Neuronal stem cell (in vitro differentiated cells): Measurements from ENCODE around the gene MDM1.

Source experiments
- DNase-seq: peaks from one replicate; pipeline ENCODE4 v3.0.0-alpha.2; 2013; ENCODE audit warnings: low spot score
- H2AFZ ChIP-seq: one replicate; pipeline ENCODE4 v1.6.1; 2013; ENCODE audit warnings: mild to moderate bottlenecking, low read length, inconsistent platforms
- H2AK5ac ChIP-seq: 2 replicates; pipeline ENCODE4 v1.6.1; 2013; ENCODE audit warnings: low read depth, mild to moderate bottlenecking, inconsistent platforms, low read length, moderate library complexity, mixed read lengths
- H2BK120ac ChIP-seq: 2 replicates; pipeline ENCODE4 v1.6.1; 2013; ENCODE audit warnings: low read depth, mild to moderate bottlenecking, inconsistent platforms, low read length, moderate library complexity, mixed read lengths
- H2BK12ac ChIP-seq: one replicate; pipeline ENCODE4 v1.6.1; 2013; ENCODE audit warnings: low read length, inconsistent platforms
- H2BK15ac ChIP-seq: 2 replicates; pipeline ENCODE4 v1.6.1; 2013; ENCODE audit warnings: mild to moderate bottlenecking, low read length, inconsistent platforms, mixed read lengths
- H2BK5ac ChIP-seq: one replicate; pipeline ENCODE4 v1.6.1; 2013; ENCODE audit warnings: inconsistent platforms, mild to moderate bottlenecking, low read length, moderate library complexity
- H3K14ac ChIP-seq: one replicate; pipeline ENCODE4 v1.6.1; 2013; ENCODE audit warnings: low read length, inconsistent platforms
- H3K18ac ChIP-seq: 2 replicates; pipeline ENCODE4 v1.6.1; 2013; ENCODE audit warnings: low read length, inconsistent platforms
- H3K23ac ChIP-seq: 2 replicates; pipeline ENCODE4 v1.6.1; 2013; ENCODE audit warnings: low read depth, mild to moderate bottlenecking, mixed read lengths, low read length, inconsistent platforms; ENCODE audit not compliant: poor library complexity
- H3K27ac ChIP-seq: replicated peaks from 3 replicates; pipeline ENCODE4 v1.5.1; 2013; ENCODE audit warnings: low read length, inconsistent platforms
- H3K27me3 ChIP-seq, 3 experiments: 2 replicates each; pipeline ENCODE4 v1.6.1; 2013; ENCODE audit warnings: low read length in 3 of 3, mild to moderate bottlenecking in 2 of 3, inconsistent platforms in 1 of 3, low read depth in 1 of 3, mixed read lengths in 1 of 3, moderate library complexity in 1 of 3; ENCODE audit not compliant: control insufficient read depth in 3 of 3, insufficient read depth in 3 of 3
- H3K36me3 ChIP-seq, 2 donors: replicated peaks in 1 of 2; 2 replicates each; pipeline ENCODE4 v1.6.1; 2013; ENCODE audit warnings: low read length in 2 of 2; ENCODE audit not compliant: control insufficient read depth in 2 of 2, insufficient read depth in 2 of 2
- H3K4ac ChIP-seq: 2 replicates; pipeline ENCODE4 v1.6.1; 2013; ENCODE audit warnings: inconsistent platforms, mild to moderate bottlenecking, low read length, moderate library complexity
- H3K4me1 ChIP-seq, 2 donors: 1 replicate in 1 of 2; 2 replicates in 1 of 2; pipeline ENCODE4 v1.6.1; 2013; ENCODE audit warnings: low read length in 2 of 2, low read depth in 1 of 2; ENCODE audit not compliant: control insufficient read depth in 2 of 2, insufficient read depth in 1 of 2
- H3K4me2 ChIP-seq: one replicate; pipeline ENCODE4 v1.6.1; 2013; ENCODE audit warnings: mild to moderate bottlenecking, low read length, inconsistent platforms; ENCODE audit not compliant: insufficient read depth, poor library complexity, severe bottlenecking
- H3K4me3 ChIP-seq, 2 donors: 2 replicates each; pipeline ENCODE4 v1.5.1; 2013; ENCODE audit warnings: low read length in 2 of 2, mild to moderate bottlenecking in 2 of 2, inconsistent platforms in 1 of 2, moderate library complexity in 1 of 2
- H3K79me1 ChIP-seq: one replicate; pipeline ENCODE4 v1.6.1; 2013; ENCODE audit warnings: low read depth, mild to moderate bottlenecking, inconsistent platforms, low read length, moderate library complexity
- H3K9ac ChIP-seq: one replicate; pipeline ENCODE4 v1.6.1; 2013; ENCODE audit warnings: mild to moderate bottlenecking, low read depth, low read length, inconsistent platforms; ENCODE audit not compliant: poor library complexity
- H3K9me3 ChIP-seq, 2 donors: replicated peaks in 1 of 2; 2 replicates each; pipeline versions ENCODE3 to v1.6.1; 2013; ENCODE audit warnings: low read length in 2 of 2, mild to moderate bottlenecking in 2 of 2, inconsistent platforms in 1 of 2, low read depth in 1 of 2, mixed read lengths in 1 of 2, moderate library complexity in 1 of 2; ENCODE audit not compliant: control insufficient read depth in 2 of 2, insufficient read depth in 1 of 2
- H4K8ac ChIP-seq: one replicate; pipeline ENCODE4 v1.6.1; 2013; ENCODE audit warnings: low read depth, mild to moderate bottlenecking, inconsistent platforms, low read length, moderate library complexity
- H4K91ac ChIP-seq: one replicate; pipeline ENCODE4 v1.6.1; 2013; ENCODE audit warnings: low read length, low read depth, mild to moderate bottlenecking, inconsistent platforms; ENCODE audit not compliant: poor library complexity
- WGBS, 2 donors: extraction: QIAGEN DNeasy Blood & Tissue Kit; methylation state at CpG; one replicate each; pipeline ENCODE4 v1.1.7; 2013; ENCODE audit warnings: missing lambda C conversion rate in 2 of 2, mixed read lengths in 1 of 2; ENCODE audit not compliant: insufficient read length in 2 of 2, insufficient replicate concordance in 1 of 2; ENCODE audit errors: extremely low coverage in 2 of 2; 5-methylcytosine and 5-hydroxymethylcytosine counted together

Gene MDM1

DNA sequence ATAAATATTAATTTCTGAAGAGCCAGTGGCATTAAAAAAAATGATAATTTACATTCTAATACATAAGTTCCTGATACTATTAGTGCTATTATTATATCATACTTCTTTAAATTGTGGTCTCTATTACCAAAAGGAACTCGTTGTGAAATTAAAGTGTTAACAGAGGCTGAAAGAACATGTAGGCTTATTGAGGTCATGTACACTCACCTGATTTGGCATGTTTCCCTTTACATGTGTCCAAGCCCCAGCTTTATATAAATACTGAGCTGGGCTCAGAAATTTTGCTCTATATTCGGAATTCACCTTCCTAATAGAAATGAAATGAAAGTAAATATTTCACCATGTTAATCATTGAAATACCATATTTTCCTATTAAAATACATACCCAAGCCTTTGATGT lies 11.0 kb downstream of the MDM1 start:
- no peak overlapping the region for H3K4me2 ChIP-seq
- H3K4me1 ChIP-seq = no peaks in the 10 kb centered on the region
- no peak for DNase-seq
- no peak overlapping the region for H2BK15ac ChIP-seq
- H4K91ac ChIP-seq = no peak overlapping the region
- no peaks in the 10 kb centered on the region for H3K79me1 ChIP-seq
- H3K36me3 ChIP-seq = peaks cover 4 to 48% of the 10 kb centered on the region in 2 donors
- H2BK120ac ChIP-seq = no peak overlapping the region
- no peak overlapping the region for H2AFZ ChIP-seq
- no peak overlapping the region for H3K4me3 ChIP-seq
- no CpG with 5 or more reads among the region's 2 CpGs for WGBS, 2 donors
- H2BK5ac ChIP-seq = no peak overlapping the region
- H4K8ac ChIP-seq = no peak overlapping the region
- no peaks in the 10 kb centered on the region for H3K9me3 ChIP-seq
- H3K18ac ChIP-seq = no peak overlapping the region
- no peak overlapping the region for H2BK12ac ChIP-seq
- no peak overlapping the region for H3K4ac ChIP-seq
- no peak overlapping the region for H2AK5ac ChIP-seq
- no peak overlapping the region for H3K14ac ChIP-seq
- no peak overlapping the region for H3K23ac ChIP-seq
- no peak overlapping the region for H3K27ac ChIP-seq
- no peak overlapping the region for H3K9ac ChIP-seq
- H3K27me3 ChIP-seq = no peaks in the 10 kb centered on the region

DNA sequence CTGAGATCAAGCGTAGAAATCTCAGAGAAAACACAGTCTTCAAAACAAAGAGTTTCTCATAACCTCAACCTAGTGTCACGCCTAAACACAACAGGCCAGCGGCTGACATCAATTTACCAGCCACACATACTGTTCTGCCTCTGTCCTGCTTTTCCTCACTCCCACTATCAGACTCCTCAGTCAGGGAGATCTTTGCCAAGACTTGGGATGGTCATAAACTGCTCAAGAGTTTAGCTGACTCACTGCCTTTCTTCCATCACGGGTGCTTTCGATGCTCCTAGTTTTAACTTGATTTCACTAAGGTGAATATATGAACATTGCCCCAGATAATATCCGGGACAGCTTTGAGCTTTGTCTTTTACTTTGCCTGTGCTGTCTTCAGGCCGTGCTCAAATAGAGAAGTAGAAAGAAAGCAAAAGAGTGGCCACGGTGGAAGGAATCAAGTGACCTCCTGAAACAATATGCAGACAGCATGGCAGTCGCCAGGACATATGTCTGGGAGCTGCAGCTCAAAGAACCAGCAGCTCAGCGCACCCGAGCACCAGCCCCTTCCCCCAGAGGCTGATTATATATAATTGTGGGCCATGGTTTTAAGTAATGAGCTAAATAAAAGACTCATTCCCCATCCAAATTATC lies 12.1 kb downstream of the MDM1 start:
- no peaks in the 10 kb centered on the region for H3K9me3 ChIP-seq
- H3K36me3 ChIP-seq = peaks cover 2 to 42% of the 10 kb centered on the region in 2 donors
- H3K18ac ChIP-seq = no peak overlapping the region
- H2BK5ac ChIP-seq = no peak overlapping the region
- H3K4me3 ChIP-seq = no peak overlapping the region
- H2AFZ ChIP-seq = no peak overlapping the region
- H2BK12ac ChIP-seq = no peak overlapping the region
- H2BK120ac ChIP-seq = no peak overlapping the region
- no peaks in the 10 kb centered on the region for H3K4me1 ChIP-seq
- H4K91ac ChIP-seq = no peak overlapping the region
- no peak overlapping the region for H2AK5ac ChIP-seq
- H3K9ac ChIP-seq = no peak overlapping the region
- DNase-seq = no peak
- no CpG with 5 or more reads among the region's 11 CpGs for WGBS, 2 donors
- no peak overlapping the region for H3K14ac ChIP-seq
- H3K27me3 ChIP-seq = no peaks in the 10 kb centered on the region
- H3K4ac ChIP-seq = no peak overlapping the region
- H2BK15ac ChIP-seq = no peak overlapping the region
- H3K27ac ChIP-seq = no peak overlapping the region
- no peak overlapping the region for H3K23ac ChIP-seq
- H3K79me1 ChIP-seq = no peaks in the 10 kb centered on the region
- no peak overlapping the region for H4K8ac ChIP-seq
- H3K4me2 ChIP-seq = no peak overlapping the region

DNA sequence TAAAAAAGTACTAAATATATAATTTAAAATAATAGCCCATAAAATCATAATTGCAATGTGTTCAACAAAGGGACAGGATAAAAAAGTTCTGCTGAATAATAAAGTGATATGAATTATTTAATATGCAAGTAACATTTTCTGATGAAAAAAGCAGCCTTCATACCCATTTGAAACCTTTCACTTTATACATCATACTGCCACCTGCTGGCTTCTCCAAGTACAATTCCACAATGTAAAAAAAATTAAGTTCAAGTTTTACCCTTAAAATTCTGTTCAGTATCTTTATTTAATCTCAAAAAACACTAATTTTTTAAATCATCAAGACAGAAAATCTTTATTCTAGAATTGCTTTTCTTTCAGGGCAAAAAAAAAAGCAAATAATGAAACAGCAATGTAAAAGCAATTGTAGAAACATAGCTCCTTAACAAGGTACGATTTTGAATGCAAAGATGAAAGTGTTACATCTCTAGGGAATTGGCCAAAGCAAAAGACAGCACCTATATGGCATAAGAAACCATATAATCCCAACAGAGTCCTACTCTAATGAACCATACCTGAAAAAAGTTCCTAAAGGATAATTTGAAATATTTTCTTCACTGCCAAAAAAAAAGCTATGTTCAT lies 15.0 kb downstream of the MDM1 start:
- Histone ChIP-seq H3K4me2 (no peak overlapping the region), H3K4me1 (no peaks in the 10 kb centered on the region), H2AFZ (no peak overlapping the region), H3K9me3 (no peaks in the 10 kb centered on the region), H3K14ac (no peak overlapping the region), H2BK12ac (no peak overlapping the region), H3K23ac (no peak overlapping the region), H2BK120ac (no peak overlapping the region), H3K79me1 (no peaks in the 10 kb centered on the region), H3K4ac (no peak overlapping the region), H2BK15ac (no peak overlapping the region), H3K18ac (no peak overlapping the region), H4K91ac (no peak overlapping the region), H3K36me3 (peaks cover 9 to 51% of the 10 kb centered on the region in 2 donors), H3K27ac (no peak overlapping the region), H3K4me3 (no peak overlapping the region), H4K8ac (no peak overlapping the region), H2AK5ac (no peak overlapping the region), H3K9ac (no peak overlapping the region), H2BK5ac (no peak overlapping the region), H3K27me3 (no peaks in the 10 kb centered on the region)
- no peak for DNase-seq
- no CpG with 5 or more reads among the region's 1 CpG for WGBS, 2 donors

DNA sequence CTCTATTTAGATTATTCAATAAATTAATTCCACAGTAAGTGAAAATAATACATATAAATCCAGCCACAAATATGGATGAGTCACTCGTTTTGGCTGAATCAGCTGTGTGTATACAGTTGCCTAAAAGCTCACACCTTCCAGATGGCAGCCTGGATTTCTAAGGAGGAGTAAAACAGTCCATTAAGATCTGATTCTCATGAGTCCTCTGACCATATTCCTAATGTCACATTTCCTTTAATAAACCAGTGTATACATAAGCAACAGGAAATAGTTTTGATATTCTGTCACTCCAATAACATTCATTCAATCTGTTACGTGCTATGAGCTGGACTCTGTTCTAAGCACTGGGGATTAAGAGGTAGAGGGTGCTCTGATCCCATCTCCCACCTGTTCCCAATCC lies 21.8 kb downstream of the MDM1 start:
- Histone ChIP-seq H3K4me3 (no peak overlapping the region), H3K27ac (no peak overlapping the region), H3K4ac (no peak overlapping the region), H3K79me1 (no peaks in the 10 kb centered on the region), H4K8ac (no peak overlapping the region), H2BK15ac (no peak overlapping the region), H3K27me3 (no peaks in the 10 kb centered on the region), H3K9ac (no peak overlapping the region), H3K23ac (no peak overlapping the region), H3K4me1 (no peaks in the 10 kb centered on the region), H4K91ac (no peak overlapping the region), H2BK5ac (no peak overlapping the region), H3K36me3 (peaks cover 23 to 75% of the 10 kb centered on the region in 2 donors), H2BK120ac (no peak overlapping the region), H2AK5ac (no peak overlapping the region), H3K14ac (no peak overlapping the region), H3K18ac (no peak overlapping the region), H2AFZ (no peak overlapping the region), H3K4me2 (no peak overlapping the region), H3K9me3 (no peaks in the 10 kb centered on the region), H2BK12ac (no peak overlapping the region)
- no CpG with 5 or more reads among the region's 2 CpGs for WGBS, 2 donors
- no peak for DNase-seq
